HFF-Myc (cell line): ENCODE measurements around the gene CYP4F8.
"Not testable (repeated sequence)": the region's sequence is repeated elsewhere in the genome, so short reads cannot be mapped to it uniquely, and the experiment has no call there.

Experiments used
- DNase-seq: peaks from one replicate; pipeline ENCODE4 v3.0.0-alpha.2; 2011; ENCODE audit warnings: low read depth; ENCODE audit errors: extremely low read depth
- H3K4me3 ChIP-seq: replicated peaks from 2 replicates; pipeline ENCODE4 v1.5.1; 2011; ENCODE audit warnings: low read depth, mild to moderate bottlenecking, control low read depth, low read length
- TF ChIP-seq, protein P1 (sequence below): IDR thresholded peaks from 2 replicates; pipeline ENCODE4 v1.5.1; 2012; ENCODE audit warnings: mild to moderate bottlenecking, low read depth, low read length, control low read depth; ENCODE audit errors: missing control alignments

The CYP4F8 gene

DNA sequence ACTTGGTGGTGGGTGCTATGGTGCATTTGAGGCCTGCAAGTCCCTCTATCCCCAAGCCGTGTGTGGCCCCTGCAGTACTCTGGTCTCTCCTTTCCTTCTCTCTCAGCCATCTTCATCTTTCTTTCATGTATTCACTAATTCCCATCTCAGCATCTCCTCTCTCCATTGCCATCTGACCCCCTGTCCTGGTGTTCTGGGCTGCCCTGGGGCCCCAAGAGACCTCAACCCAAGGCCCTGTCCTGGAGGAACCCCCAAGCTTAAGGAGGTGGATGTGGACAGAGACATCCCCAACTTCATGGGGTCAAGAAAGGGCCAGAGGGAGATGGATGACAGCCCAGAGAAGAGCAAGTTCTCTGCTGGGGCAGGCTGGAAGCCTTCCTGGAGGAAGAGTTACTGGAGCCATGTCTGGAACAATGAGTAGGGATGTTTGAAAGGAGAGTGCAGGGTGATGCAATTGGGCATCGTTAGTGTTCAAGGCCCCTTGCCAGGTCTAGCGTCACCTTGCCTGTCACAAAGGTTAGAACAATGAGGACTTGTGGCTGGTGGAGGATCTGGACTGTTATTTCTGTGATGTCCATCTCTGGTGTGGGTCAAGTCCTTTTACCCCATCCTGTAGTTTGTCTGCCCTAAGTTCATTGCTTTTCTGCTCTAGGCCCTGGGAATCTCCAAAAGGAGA, 29.2 kb downstream of the CYP4F8 start:
- H3K4me3 ChIP-seq, result no peak overlapping the region
- TF ChIP-seq, protein P1, sequence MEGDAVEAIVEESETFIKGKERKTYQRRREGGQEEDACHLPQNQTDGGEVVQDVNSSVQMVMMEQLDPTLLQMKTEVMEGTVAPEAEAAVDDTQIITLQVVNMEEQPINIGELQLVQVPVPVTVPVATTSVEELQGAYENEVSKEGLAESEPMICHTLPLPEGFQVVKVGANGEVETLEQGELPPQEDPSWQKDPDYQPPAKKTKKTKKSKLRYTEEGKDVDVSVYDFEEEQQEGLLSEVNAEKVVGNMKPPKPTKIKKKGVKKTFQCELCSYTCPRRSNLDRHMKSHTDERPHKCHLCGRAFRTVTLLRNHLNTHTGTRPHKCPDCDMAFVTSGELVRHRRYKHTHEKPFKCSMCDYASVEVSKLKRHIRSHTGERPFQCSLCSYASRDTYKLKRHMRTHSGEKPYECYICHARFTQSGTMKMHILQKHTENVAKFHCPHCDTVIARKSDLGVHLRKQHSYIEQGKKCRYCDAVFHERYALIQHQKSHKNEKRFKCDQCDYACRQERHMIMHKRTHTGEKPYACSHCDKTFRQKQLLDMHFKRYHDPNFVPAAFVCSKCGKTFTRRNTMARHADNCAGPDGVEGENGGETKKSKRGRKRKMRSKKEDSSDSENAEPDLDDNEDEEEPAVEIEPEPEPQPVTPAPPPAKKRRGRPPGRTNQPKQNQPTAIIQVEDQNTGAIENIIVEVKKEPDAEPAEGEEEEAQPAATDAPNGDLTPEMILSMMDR, result no peak
- no peak for DNase-seq

DNA sequence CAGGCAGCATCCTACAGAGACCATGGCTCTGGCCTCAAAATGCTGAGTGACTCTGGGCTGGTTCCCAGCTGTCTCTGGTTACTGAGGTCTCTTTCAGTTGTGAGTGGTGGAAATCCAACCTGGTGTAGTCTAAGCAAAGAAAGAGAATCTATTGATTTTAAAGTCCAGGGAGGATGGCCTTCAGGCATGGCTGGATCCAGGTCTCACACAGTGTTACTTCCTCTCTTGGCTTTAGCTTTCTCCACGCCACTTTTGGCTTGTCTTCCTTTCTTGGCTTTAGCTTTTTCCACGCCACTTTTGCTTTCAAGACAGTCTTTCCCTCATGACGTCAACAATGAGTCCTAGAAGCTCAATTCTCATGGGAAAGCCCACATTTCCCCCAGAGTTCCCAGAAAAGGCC, 29.8 kb downstream of the CYP4F8 start:
- TF ChIP-seq, protein P1, result no peak
- H3K4me3 ChIP-seq, result no peak overlapping the region
- no peak for DNase-seq

DNA sequence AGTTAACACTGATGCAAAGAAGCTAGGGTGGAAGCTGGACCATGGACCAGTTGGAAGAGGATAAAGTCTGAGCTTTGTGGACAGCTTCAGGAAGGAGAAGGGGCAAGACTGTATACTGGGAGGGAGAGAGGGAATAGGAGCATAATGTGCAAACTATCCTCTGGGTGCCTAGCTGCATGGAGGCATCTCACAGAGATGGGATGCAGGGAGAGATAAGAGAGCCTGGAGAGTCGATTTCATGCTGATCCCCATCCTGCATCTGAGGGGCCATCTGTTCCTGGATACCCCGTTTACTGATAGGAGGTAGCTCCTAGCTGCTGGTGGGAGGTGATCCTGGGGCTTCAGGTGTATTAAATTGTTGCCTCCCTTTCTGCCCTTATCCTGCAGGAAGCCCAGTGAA, 34.5 kb downstream of the CYP4F8 start:
- TF ChIP-seq, protein P1, result no peak
- no peak for DNase-seq
- H3K4me3 ChIP-seq, result no peak overlapping the region

DNA sequence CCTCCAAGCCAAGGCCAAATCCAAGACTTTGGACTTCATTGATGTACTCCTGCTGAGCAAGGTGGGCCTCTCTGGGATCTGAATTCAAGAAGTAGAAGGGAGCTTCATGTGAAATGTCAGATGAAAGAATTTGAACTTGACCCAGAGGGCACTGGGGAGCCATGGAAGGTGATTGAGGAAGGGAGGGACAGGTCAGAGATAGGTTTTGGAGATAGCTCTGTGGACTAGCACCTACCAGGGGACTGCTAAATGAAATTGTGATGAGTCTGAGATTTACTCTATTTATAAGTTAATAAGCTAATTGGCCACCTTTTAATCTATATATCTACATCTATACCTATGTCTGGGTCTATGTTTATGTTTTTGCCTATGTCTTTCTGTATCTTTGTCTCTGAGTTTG, 35.1 kb downstream of the CYP4F8 start:
- not testable (repeated sequence) for H3K4me3 ChIP-seq, DNase-seq

DNA sequence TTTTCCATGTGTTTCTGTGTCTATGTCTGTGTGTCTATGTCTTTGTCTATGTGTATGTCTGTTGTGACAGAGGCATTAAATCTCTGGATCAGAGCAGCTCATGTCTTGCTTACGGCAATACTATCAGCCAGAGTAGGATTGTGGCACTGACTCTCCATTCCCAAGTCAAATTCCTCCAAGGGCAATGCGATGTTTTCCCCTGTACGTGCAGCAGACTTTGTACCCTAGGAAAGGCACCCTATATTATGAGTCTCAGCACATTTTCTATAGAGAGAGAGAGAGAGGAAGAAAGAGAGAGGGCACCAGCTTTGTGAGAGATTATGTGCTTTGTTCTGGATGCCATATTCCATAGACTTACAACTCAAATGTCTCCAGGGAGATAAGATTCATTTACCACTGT, 36.8 kb downstream of the CYP4F8 start:
- H3K4me3 ChIP-seq, result no peak overlapping the region
- TF ChIP-seq, protein P1, result no peak
- DNase-seq, result no peak

DNA sequence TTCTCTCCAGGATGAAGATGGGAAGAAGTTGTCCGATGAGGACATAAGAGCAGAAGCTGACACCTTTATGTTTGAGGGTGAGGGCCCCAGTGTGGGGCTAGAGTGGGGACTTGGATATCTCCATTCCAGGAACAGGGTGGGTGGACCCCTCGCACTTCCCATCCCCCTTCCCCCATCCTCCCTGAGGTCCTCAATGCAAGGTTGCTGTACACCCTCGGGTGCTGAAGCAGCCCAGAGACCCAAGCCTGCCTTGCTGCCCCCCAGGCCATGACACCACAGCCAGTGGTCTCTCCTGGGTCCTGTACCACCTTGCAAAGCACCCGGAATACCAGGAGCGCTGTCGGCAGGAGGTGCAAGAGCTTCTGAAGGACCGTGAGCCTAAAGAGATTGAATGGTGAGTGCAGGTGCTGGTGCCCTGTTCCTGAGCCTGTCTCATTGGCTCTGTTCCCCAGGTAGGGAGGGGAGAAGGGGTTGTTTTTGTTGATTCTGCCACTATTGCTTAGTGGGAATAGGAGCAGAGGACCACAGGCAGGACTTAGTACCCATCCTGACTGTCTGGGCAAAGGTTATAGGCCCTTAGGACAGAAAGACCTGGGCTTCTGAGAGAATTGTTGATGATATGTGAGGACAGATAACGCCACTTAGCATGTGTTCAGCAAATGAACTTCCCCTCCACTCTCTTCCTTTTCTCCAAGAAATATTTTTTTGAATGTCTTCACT, 37.7 kb downstream of the CYP4F8 start:
- H3K4me3 ChIP-seq, result no peak overlapping the region
- DNase-seq, result no peak
- TF ChIP-seq, protein P1, result no peak

DNA sequence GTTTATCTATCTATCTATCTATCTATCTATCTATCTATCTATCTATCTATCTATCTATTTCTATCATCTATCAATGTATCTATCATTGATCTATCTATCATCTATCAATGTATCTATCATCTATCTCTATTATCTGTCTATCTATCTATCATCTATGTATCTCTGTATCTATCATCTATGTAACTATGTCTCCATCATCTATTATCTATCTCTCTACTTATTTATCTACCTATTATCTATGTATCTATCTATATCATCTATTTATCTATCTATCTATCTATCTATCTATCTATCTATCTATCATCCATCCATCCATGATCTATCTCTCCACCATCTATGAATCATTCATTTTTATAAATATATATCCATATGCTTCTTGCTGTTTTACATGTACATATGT, 41.4 kb downstream of the CYP4F8 start:
- no peak overlapping the region for H3K4me3 ChIP-seq
- TF ChIP-seq, protein P1, result no peak
- no peak for DNase-seq
